T1000 (cell line): ENCODE results near the gene SHLD1.
"Not testable (repeated sequence)": the region's sequence is repeated elsewhere in the genome, so short reads cannot be mapped to it uniquely, and the experiment has no call there.

Experiments used
- DNase-seq: peaks from one replicate; lab custom pipeline; 2025; ENCODE audit warnings: mixed read lengths; lab: John Stamatoyannopoulos, UW

SHLD1 gene

GRCh38 chr20:5749952-5750779 is at the start of gene SHLD1:
SHLD1 (plus strand) TSS chr20:5750401; CDS start chr20:5772866, 22,465 bp downstream.
- peak; percentile 38 for DNase-seq

GRCh38 chr20:5702339-5702738 is 47.9 kb upstream of the SHLD1 start:
- not testable (repeated sequence) for DNase-seq

- DNase-seq: no peak
Measured at GRCh38 chr20:5703681-5704101, 46.5 kb upstream of the SHLD1 start.

GRCh38 chr20:5705827-5706226 is 44.4 kb upstream of the SHLD1 start:
- no peak for DNase-seq

GRCh38 chr20:5706797-5707196 is 43.4 kb upstream of the SHLD1 start:
- no peak for DNase-seq

GRCh38 chr20:5710551-5710950 is 39.6 kb upstream of the SHLD1 start:
- no peak for DNase-seq

- no peak for DNase-seq
Measured at GRCh38 chr20:5714261-5715041, 35.8 kb upstream of the SHLD1 start.

GRCh38 chr20:5715071-5715841 is 34.9 kb upstream of the SHLD1 start:
- DNase-seq: no peak

GRCh38 chr20:5716953-5717352 is 33.2 kb upstream of the SHLD1 start:
- no peak for DNase-seq

GRCh38 chr20:5718896-5719595 is 31.2 kb upstream of the SHLD1 start:
- DNase-seq: no peak

GRCh38 chr20:5719861-5720403 is 30.3 kb upstream of the SHLD1 start:
- DNase-seq: no peak

GRCh38 chr20:5720696-5721095 is 29.5 kb upstream of the SHLD1 start:
- DNase-seq: no peak

- DNase-seq: not testable (repeated sequence)
Measured at GRCh38 chr20:5721356-5721755, 28.8 kb upstream of the SHLD1 start.

GRCh38 chr20:5722927-5723326 is 27.3 kb upstream of the SHLD1 start:
- DNase-seq: no peak

- not testable (repeated sequence) for DNase-seq
Measured at GRCh38 chr20:5725183-5725463, 25.1 kb upstream of the SHLD1 start.

GRCh38 chr20:5727018-5727515 is 23.1 kb upstream of the SHLD1 start:
- DNase-seq: no peak

GRCh38 chr20:5729348-5729747 is 20.9 kb upstream of the SHLD1 start:
- no peak for DNase-seq

- no peak for DNase-seq
Measured at GRCh38 chr20:5730131-5730530, 20.1 kb upstream of the SHLD1 start.

- DNase-seq: no peak
Measured at GRCh38 chr20:5731753-5732366, 18.3 kb upstream of the SHLD1 start.

- DNase-seq: no peak
Measured at GRCh38 chr20:5734602-5735001, 15.6 kb upstream of the SHLD1 start.
